Measurements from ENCODE around the gene TP53I11.

Gene TP53I11

GRCh38 chr11:44950625-44951476 lies at the start of gene TP53I11:
Gene TP53I11, minus strand, starts transcription at chr11:44950883. Its CDS starts 12,548 bp downstream, at chr11:44938335.
- Mint-ChIP-seq H3K4me3 (peak within 1 kb of the TSS; percentile 77), H3K27me3 (peaks cover 7% of the 10 kb centered on the region), H3K9me3 (no peaks in the 10 kb centered on the region), H3K4me1 (ENCODE audit: low read depth) (peaks cover 17% of the 10 kb centered on the region), H3K36me3 (ENCODE audit: low read depth) (no peaks in the 10 kb centered on the region), H3K27ac (no peak within 1 kb of the TSS)
- peak; percentile 81 for DNase-seq

- H3K27me3 Mint-ChIP-seq = no peaks in the 10 kb centered on the region
These were observed 48.4 kb upstream of the TP53I11 start for GRCh38 chr11:44999068-44999467.

GRCh38 chr11:44998051-44998450 lies 47.4 kb upstream of the TP53I11 start:
- Mint-ChIP-seq H3K27ac (no peak overlapping the region), H3K36me3 (ENCODE audit: low read depth) (no peaks in the 10 kb centered on the region), H3K27me3 (no peaks in the 10 kb centered on the region), H3K4me3 (no peak overlapping the region), H3K9me3 (no peaks in the 10 kb centered on the region), H3K4me1 (ENCODE audit: low read depth) (no peaks in the 10 kb centered on the region)
- DNase-seq = no peak

More at GRCh38 chr11:44999068-44999467, 48.4 kb upstream of the TP53I11 start:
- H3K36me3 Mint-ChIP-seq (ENCODE audit: low read depth) = no peaks in the 10 kb centered on the region
- no peak overlapping the region for H3K4me3 Mint-ChIP-seq
- no peaks in the 10 kb centered on the region for H3K4me1 Mint-ChIP-seq (ENCODE audit: low read depth)
- no peak overlapping the region for H3K27ac Mint-ChIP-seq
- no peaks in the 10 kb centered on the region for H3K9me3 Mint-ChIP-seq
- DNase-seq = no peak

GRCh38 chr11:44997566-44997965 lies 46.9 kb upstream of the TP53I11 start:
- H3K27ac Mint-ChIP-seq = no peak overlapping the region
- H3K36me3 Mint-ChIP-seq (ENCODE audit: low read depth) = no peaks in the 10 kb centered on the region
- H3K27me3 Mint-ChIP-seq = no peaks in the 10 kb centered on the region

GRCh38 chr11:44994753-44995152 lies 44.1 kb upstream of the TP53I11 start:
- no peak overlapping the region for H3K27ac Mint-ChIP-seq
- no peaks in the 10 kb centered on the region for H3K36me3 Mint-ChIP-seq (ENCODE audit: low read depth)
- no peaks in the 10 kb centered on the region for H3K9me3 Mint-ChIP-seq
- no peaks in the 10 kb centered on the region for H3K27me3 Mint-ChIP-seq
- DNase-seq = no peak
- no peak overlapping the region for H3K4me3 Mint-ChIP-seq
- no peaks in the 10 kb centered on the region for H3K4me1 Mint-ChIP-seq (ENCODE audit: low read depth)

More at GRCh38 chr11:44997566-44997965, 46.9 kb upstream of the TP53I11 start:
- H3K4me1 Mint-ChIP-seq (ENCODE audit: low read depth) = no peaks in the 10 kb centered on the region
- no peak overlapping the region for H3K4me3 Mint-ChIP-seq
- no peaks in the 10 kb centered on the region for H3K9me3 Mint-ChIP-seq
- DNase-seq = no peak

GRCh38 chr11:44993971-44994704 lies 43.5 kb upstream of the TP53I11 start:
- Mint-ChIP-seq H3K27ac (no peak overlapping the region), H3K27me3 (no peaks in the 10 kb centered on the region), H3K4me1 (ENCODE audit: low read depth) (no peaks in the 10 kb centered on the region), H3K36me3 (ENCODE audit: low read depth) (no peaks in the 10 kb centered on the region), H3K4me3 (no peak overlapping the region), H3K9me3 (no peaks in the 10 kb centered on the region)
- no peak for DNase-seq

- Mint-ChIP-seq H3K36me3 (ENCODE audit: low read depth) (no peaks in the 10 kb centered on the region), H3K4me1 (ENCODE audit: low read depth) (no peaks in the 10 kb centered on the region), H3K27ac (no peak overlapping the region), H3K9me3 (no peaks in the 10 kb centered on the region), H3K4me3 (no peak overlapping the region), H3K27me3 (no peaks in the 10 kb centered on the region)
- DNase-seq = no peak
These were observed 42.1 kb upstream of the TP53I11 start for GRCh38 chr11:44992774-44993173.

- Mint-ChIP-seq H3K27ac (no peak overlapping the region), H3K4me3 (no peak overlapping the region), H3K36me3 (ENCODE audit: low read depth) (no peaks in the 10 kb centered on the region), H3K27me3 (no peaks in the 10 kb centered on the region), H3K4me1 (ENCODE audit: low read depth) (no peaks in the 10 kb centered on the region), H3K9me3 (no peaks in the 10 kb centered on the region)
- no peak for DNase-seq
These were observed 41.5 kb upstream of the TP53I11 start for GRCh38 chr11:44992181-44992582.

GRCh38 chr11:44990665-44991064 lies 40.0 kb upstream of the TP53I11 start:
- Mint-ChIP-seq H3K4me3 (no peak overlapping the region), H3K4me1 (ENCODE audit: low read depth) (no peaks in the 10 kb centered on the region), H3K9me3 (no peaks in the 10 kb centered on the region), H3K27me3 (no peaks in the 10 kb centered on the region), H3K36me3 (ENCODE audit: low read depth) (no peaks in the 10 kb centered on the region), H3K27ac (no peak overlapping the region)
- no peak for DNase-seq

GRCh38 chr11:44989831-44990566 lies 39.3 kb upstream of the TP53I11 start:
- no peaks in the 10 kb centered on the region for H3K36me3 Mint-ChIP-seq (ENCODE audit: low read depth)
- no peak overlapping the region for H3K4me3 Mint-ChIP-seq
- no peaks in the 10 kb centered on the region for H3K4me1 Mint-ChIP-seq (ENCODE audit: low read depth)
- no peaks in the 10 kb centered on the region for H3K9me3 Mint-ChIP-seq
- no peak for DNase-seq
- no peaks in the 10 kb centered on the region for H3K27me3 Mint-ChIP-seq
- H3K27ac Mint-ChIP-seq = no peak overlapping the region

GRCh38 chr11:44988981-44989635 lies 38.4 kb upstream of the TP53I11 start:
- no peaks in the 10 kb centered on the region for H3K36me3 Mint-ChIP-seq (ENCODE audit: low read depth)
- H3K4me3 Mint-ChIP-seq = no peak overlapping the region
- H3K27me3 Mint-ChIP-seq = no peaks in the 10 kb centered on the region
- H3K27ac Mint-ChIP-seq = no peak overlapping the region
- no peak for DNase-seq
- H3K9me3 Mint-ChIP-seq = no peaks in the 10 kb centered on the region
- H3K4me1 Mint-ChIP-seq (ENCODE audit: low read depth) = no peaks in the 10 kb centered on the region

GRCh38 chr11:44988111-44988510 lies 37.4 kb upstream of the TP53I11 start:
- DNase-seq = no peak
- Mint-ChIP-seq H3K9me3 (no peaks in the 10 kb centered on the region), H3K27me3 (no peaks in the 10 kb centered on the region), H3K4me3 (no peak overlapping the region), H3K36me3 (ENCODE audit: low read depth) (no peaks in the 10 kb centered on the region), H3K27ac (no peak overlapping the region), H3K4me1 (ENCODE audit: low read depth) (no peaks in the 10 kb centered on the region)

- Mint-ChIP-seq H3K9me3 (no peaks in the 10 kb centered on the region), H3K4me1 (ENCODE audit: low read depth) (no peaks in the 10 kb centered on the region), H3K4me3 (no peak overlapping the region), H3K27ac (no peak overlapping the region), H3K27me3 (no peaks in the 10 kb centered on the region), H3K36me3 (ENCODE audit: low read depth) (no peaks in the 10 kb centered on the region)
- no peak for DNase-seq
These were observed 36.8 kb upstream of the TP53I11 start for GRCh38 chr11:44987506-44987905.

GRCh38 chr11:44986315-44986714 lies 35.6 kb upstream of the TP53I11 start:
- H3K27ac Mint-ChIP-seq = no peak overlapping the region
- H3K36me3 Mint-ChIP-seq (ENCODE audit: low read depth) = no peaks in the 10 kb centered on the region
- no peaks in the 10 kb centered on the region for H3K9me3 Mint-ChIP-seq
- no peaks in the 10 kb centered on the region for H3K27me3 Mint-ChIP-seq
- peaks cover 1% of the 10 kb centered on the region for H3K4me1 Mint-ChIP-seq (ENCODE audit: low read depth)
- no peak overlapping the region for H3K4me3 Mint-ChIP-seq
- DNase-seq = no peak

Measured in activated T-cell treated with anti-CD3 and anti-CD28 coated beads, Interleukin-2, amount 50 U/mL, for 24 hours (primary cell).